BLaER1 treated with 17β-estradiol and CSF1 and Interleukin-3, amounts not matched to agents 10 nM and 100 nM (cell line): Measurements from ENCODE around the gene SPPL3.
A peak's percentile ranks its signal among the peaks of the same experiment; 100 is the strongest.

Experiments
- H3K27ac ChIP-seq, 11 experiments: shearing (Covaris generic); formaldehyde crosslinking; 2 replicates each; pipeline ENCODE4 v1.8.1; 2022
- H3K27me3 ChIP-seq, 11 experiments: shearing (Covaris generic); formaldehyde crosslinking; 2 replicates each; pipeline ENCODE4 v1.8.1; 2022
- H3K36me3 ChIP-seq, 11 experiments: shearing (Covaris generic); formaldehyde crosslinking; 2 replicates each; pipeline ENCODE4 v1.8.1; 2022
- H3K4me1 ChIP-seq, 10 experiments: shearing (Covaris generic); formaldehyde crosslinking; 2 replicates each; pipeline ENCODE4 v1.8.1; 2022
- H3K4me2 ChIP-seq, 11 experiments: shearing (Covaris generic); formaldehyde crosslinking; 2 replicates each; pipeline ENCODE4 v1.8.1; 2022
- H3K4me3 ChIP-seq, 10 experiments: shearing (Covaris generic); formaldehyde crosslinking; 2 replicates each; pipeline ENCODE4 v1.8.1; 2022
- H3K9ac ChIP-seq, 11 experiments: shearing (Covaris generic); formaldehyde crosslinking; 2 replicates each; pipeline ENCODE4 v1.8.1; 2022
- H3K9me3 ChIP-seq, 11 experiments: shearing (Covaris generic); formaldehyde crosslinking; replicated peaks in 1 of 11; 2 replicates each; pipeline ENCODE4 v1.8.1; 2022
- H4K20me1 ChIP-seq, 11 experiments: shearing (Covaris generic); formaldehyde crosslinking; 2 replicates each; pipeline ENCODE4 v1.8.1; 2022
- Cebpa-rat ChIP-seq, 11 experiments: shearing (Covaris generic); IDR thresholded peaks; 2 replicates each; pipeline ENCODE4 v1.8.1; 2022

SPPL3 gene

DNA sequence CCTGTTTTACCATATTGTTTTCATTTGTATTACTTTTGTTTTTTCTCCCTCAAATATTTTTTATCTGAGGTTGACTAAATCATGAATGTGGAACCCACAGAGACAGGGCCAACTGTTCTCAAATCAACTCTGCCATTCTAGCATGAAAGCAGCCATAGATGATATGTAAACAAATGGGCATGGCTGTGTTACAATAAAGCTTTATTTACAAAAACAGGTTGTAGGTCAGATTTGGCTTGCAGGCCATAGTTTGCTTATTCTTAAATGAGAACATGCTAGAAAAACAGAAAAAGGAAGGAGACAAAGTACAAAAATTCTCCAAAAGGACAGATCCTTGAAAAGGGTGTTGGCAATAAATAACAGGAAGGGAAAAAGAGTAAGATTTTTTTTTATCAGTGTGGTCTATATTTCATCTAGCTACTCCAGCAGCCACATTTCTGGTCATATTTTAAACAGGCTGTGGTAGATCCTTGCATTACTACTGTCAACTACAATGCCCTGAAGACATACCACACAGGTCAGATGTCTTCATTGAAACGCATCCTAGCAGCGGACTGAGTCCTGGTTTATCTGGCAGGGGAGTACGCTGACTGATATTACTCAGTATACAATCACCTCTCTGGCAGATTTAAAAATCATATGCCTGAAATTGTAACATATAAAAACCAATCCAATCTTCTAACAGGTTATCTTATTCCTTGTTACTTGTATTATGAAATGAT, 42.9 kb downstream of the SPPL3 start:
- Histone ChIP-seq H3K36me3 (peaks cover 0 to 43% (median 18%) of the 10 kb centered on the region in 11 experiments; a peak in 16 of 22 replicates), H3K4me1 (peaks cover 11 to 16% (median 14%) of the 10 kb centered on the region in 10 experiments), H3K27me3 (no peaks in the 10 kb centered on the region), H3K9ac (no peak overlapping the region), H4K20me1 (peaks cover 4 to 100% (median 45%) of the 10 kb centered on the region in 11 experiments; a peak in 17 of 22 replicates), H3K4me3 (no peak overlapping the region), H3K9me3 (peaks cover 18 to 29% (median 23%) of the 10 kb centered on the region in 11 experiments; a peak in 21 of 22 replicates), H3K4me2 (no peak overlapping the region), H3K27ac (no peak overlapping the region)
- TF ChIP-seq Cebpa-rat (IDR thresholded peaks at IDR 0.05) = no peak

DNA sequence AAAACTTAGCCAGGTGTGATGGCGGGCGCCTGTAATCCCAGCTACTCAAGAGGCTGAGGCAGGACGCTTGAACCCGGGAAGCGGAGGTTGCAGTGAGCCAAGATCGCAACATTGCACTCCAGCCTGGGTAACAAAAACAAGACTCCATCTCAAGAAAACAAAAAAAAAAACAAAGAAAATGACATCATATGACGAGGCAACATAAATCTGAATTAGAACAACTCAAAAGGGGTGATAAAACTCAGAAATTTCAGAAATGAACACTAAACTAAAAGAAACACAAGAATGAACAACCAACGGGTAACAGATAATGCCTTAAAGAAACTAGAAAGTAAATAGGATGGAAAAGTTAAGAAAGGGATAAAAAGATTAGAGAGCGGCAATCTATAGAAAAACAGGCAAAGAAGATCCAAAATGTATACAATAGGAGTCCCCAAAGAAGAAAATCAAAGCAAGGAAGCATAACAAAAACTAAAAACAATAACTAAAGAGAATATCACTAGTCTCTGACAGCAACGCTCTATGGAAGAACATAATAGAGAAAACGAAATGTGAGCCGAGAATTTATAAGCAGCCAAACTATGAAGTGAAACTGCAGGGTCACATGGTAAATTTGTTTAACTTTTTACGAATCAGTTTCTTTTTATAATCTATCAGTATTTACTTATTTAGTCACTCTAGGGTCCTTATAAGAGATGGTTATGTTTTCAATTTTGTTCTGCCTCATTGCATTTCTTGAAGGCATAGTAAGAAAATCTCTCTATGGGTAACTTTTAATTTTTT, 45.7 kb downstream of the SPPL3 start:
- Histone ChIP-seq H3K9me3 (peaks cover 18 to 29% (median 23%) of the 10 kb centered on the region in 11 experiments; a peak in 21 of 22 replicates), H3K4me3 (no peak overlapping the region), H3K27ac (no peak overlapping the region), H3K9ac (no peak overlapping the region), H3K36me3 (peaks cover 0 to 35% (median 13%) of the 10 kb centered on the region in 11 experiments; a peak in 15 of 22 replicates), H3K4me2 (no peak overlapping the region), H3K4me1 (peaks cover 26 to 41% (median 31%) of the 10 kb centered on the region in 10 experiments), H3K27me3 (no peaks in the 10 kb centered on the region), H4K20me1 (peaks cover 13 to 100% (median 50%) of the 10 kb centered on the region in 11 experiments; a peak in 19 of 22 replicates)
- no peak for TF ChIP-seq Cebpa-rat (IDR thresholded peaks at IDR 0.05)

DNA sequence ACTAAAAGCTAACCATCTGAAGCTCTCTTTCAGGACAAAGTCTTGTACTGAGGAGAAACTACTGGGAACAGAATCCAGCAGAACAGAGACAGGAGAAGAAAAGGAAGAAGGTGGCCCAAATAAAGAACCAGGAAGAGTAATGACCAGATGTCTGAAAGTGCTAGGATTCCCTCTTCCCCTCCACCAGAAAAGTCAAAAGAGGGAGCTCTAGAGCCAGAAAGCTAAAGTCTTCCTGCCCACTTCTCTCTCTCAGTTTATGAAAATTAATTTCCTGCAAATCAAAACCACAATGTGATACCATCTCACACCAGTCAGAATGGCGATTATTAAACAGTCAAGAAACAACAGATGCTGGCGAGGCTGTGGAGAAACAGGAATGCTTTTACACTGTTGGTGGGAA, 47.2 kb downstream of the SPPL3 start:
- peaks cover 0 to 27% (median 13%) of the 10 kb centered on the region in 11 experiments; a peak in 14 of 22 replicates for H3K36me3 ChIP-seq
- H3K4me3 ChIP-seq = no peak overlapping the region
- H3K4me2 ChIP-seq = peak overlapping the region; percentile 3 to 61 (median 35); a peak in 17 of 22 replicates
- 0 out of 22 replicates have a peak overlapping the region, but pooled peaks of 1 of the 11 experiments have one; percentile 24 for H3K9ac ChIP-seq
- peaks cover 18 to 29% (median 23%) of the 10 kb centered on the region in 11 experiments; a peak in 21 of 22 replicates for H3K9me3 ChIP-seq
- peak overlapping the region in 1 of 11 experiments; percentile 37; a peak in 3 of 22 replicates for H3K27ac ChIP-seq
- peaks cover 16 to 94% (median 49%) of the 10 kb centered on the region in 11 experiments; a peak in 19 of 22 replicates for H4K20me1 ChIP-seq
- TF ChIP-seq Cebpa-rat (IDR thresholded peaks at IDR 0.05) = no peak
- H3K4me1 ChIP-seq = peaks cover 27 to 46% (median 34%) of the 10 kb centered on the region in 10 experiments
- H3K27me3 ChIP-seq = no peaks in the 10 kb centered on the region

GRCh38 chr12:120855823-120856588, 48.2 kb downstream of the SPPL3 start:
- H3K36me3 ChIP-seq = peaks cover 0 to 27% (median 13%) of the 10 kb centered on the region in 11 experiments; a peak in 14 of 22 replicates
- H3K27me3 ChIP-seq = no peaks in the 10 kb centered on the region
- peaks cover 25 to 94% (median 59%) of the 10 kb centered on the region in 11 experiments; a peak in 19 of 22 replicates for H4K20me1 ChIP-seq
- no peak overlapping the region for H3K4me3 ChIP-seq
- no peak for TF ChIP-seq Cebpa-rat (IDR thresholded peaks at IDR 0.05)
- no peak overlapping the region for H3K27ac ChIP-seq
- H3K9me3 ChIP-seq = peaks cover 18 to 29% (median 23%) of the 10 kb centered on the region in 11 experiments; a peak in 21 of 22 replicates
- 0 out of 22 replicates have a peak overlapping the region, but pooled peaks of 1 of the 11 experiments have one; percentile 1 for H3K9ac ChIP-seq
- peaks cover 35 to 56% (median 44%) of the 10 kb centered on the region in 10 experiments for H3K4me1 ChIP-seq
- H3K4me2 ChIP-seq = peak overlapping the region; percentile 15 to 61 (median 35); a peak in 16 of 22 replicates

GRCh38 chr12:120854804-120855203, 49.4 kb downstream of the SPPL3 start:
- Histone ChIP-seq H3K9ac (no peak overlapping the region), H3K4me2 (peak overlapping the region in 1 of 11 experiments; percentile 46; a peak in 1 of 22 replicates), H3K36me3 (peaks cover 0 to 23% (median 9%) of the 10 kb centered on the region in 11 experiments; a peak in 14 of 22 replicates), H3K4me1 (peaks cover 35 to 68% (median 48%) of the 10 kb centered on the region in 10 experiments), H4K20me1 (peaks cover 29 to 94% (median 68%) of the 10 kb centered on the region in 11 experiments; a peak in 19 of 22 replicates), H3K27ac (no peak overlapping the region), H3K4me3 (no peak overlapping the region), H3K9me3 (peaks cover 18 to 25% (median 19%) of the 10 kb centered on the region in 11 experiments; a peak in 21 of 22 replicates), H3K27me3 (no peaks in the 10 kb centered on the region)
- TF ChIP-seq Cebpa-rat (IDR thresholded peaks at IDR 0.05) = no peak

GRCh38 chr12:120853188-120853587, 51.0 kb downstream of the SPPL3 start:
- peaks cover 30 to 94% (median 81%) of the 10 kb centered on the region in 11 experiments; a peak in 19 of 22 replicates for H4K20me1 ChIP-seq
- no peaks in the 10 kb centered on the region for H3K27me3 ChIP-seq
- peaks cover 1 to 9% (median 3%) of the 10 kb centered on the region in 11 experiments; a peak in 17 of 22 replicates for H3K9me3 ChIP-seq
- H3K27ac ChIP-seq = no peak overlapping the region
- H3K4me3 ChIP-seq = no peak overlapping the region
- H3K36me3 ChIP-seq = peaks cover 0 to 8% (median 1%) of the 10 kb centered on the region in 11 experiments; a peak in 4 of 22 replicates
- H3K4me2 ChIP-seq = peak overlapping the region in 7 of 11 experiments; percentile 6 to 67 (median 37); a peak in 9 of 22 replicates
- TF ChIP-seq Cebpa-rat (IDR thresholded peaks at IDR 0.05) = no peak
- H3K9ac ChIP-seq = peak overlapping the region in 1 of 11 experiments; percentile 48; a peak in 1 of 22 replicates
- peaks cover 36 to 78% (median 50%) of the 10 kb centered on the region in 10 experiments for H3K4me1 ChIP-seq

DNA sequence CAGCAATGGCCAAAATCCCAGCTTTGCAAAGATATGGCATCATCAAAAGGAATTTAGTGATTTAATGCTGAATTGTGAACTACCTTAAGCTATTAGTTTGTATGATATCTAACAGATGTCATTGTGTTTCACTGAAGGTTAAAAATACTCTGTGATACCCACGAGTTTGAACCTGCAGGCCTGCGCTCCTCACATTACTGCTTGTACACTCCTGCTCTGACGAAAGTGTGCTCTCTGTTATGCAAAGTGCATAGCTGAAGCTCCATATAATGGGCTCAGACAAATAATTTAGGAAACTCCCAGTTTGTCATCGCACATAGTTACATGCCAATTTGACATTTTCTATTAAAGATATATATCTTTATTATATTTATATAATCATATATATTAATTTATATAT, 52.2 kb downstream of the SPPL3 start:
- Histone ChIP-seq H3K27ac (no peak overlapping the region), H3K9me3 (no peaks in the 10 kb centered on the region), H3K4me2 (peak overlapping the region; percentile 28 to 89 (median 53); a peak in 20 of 22 replicates), H3K4me1 (peaks cover 35 to 82% (median 52%) of the 10 kb centered on the region in 10 experiments), H3K4me3 (no peak overlapping the region), H4K20me1 (peaks cover 41 to 94% (median 89%) of the 10 kb centered on the region in 11 experiments; a peak in 20 of 22 replicates), H3K36me3 (0 out of 22 replicates have a peak, but pooled peaks cover 0 to 5% (median 0%) of the 10 kb centered on the region in 11 experiments), H3K27me3 (no peaks in the 10 kb centered on the region), H3K9ac (no peak overlapping the region)
- TF ChIP-seq Cebpa-rat (IDR thresholded peaks at IDR 0.05) = no peak
